Measurements from ENCODE around the gene C8B.

Gene C8B

DNA sequence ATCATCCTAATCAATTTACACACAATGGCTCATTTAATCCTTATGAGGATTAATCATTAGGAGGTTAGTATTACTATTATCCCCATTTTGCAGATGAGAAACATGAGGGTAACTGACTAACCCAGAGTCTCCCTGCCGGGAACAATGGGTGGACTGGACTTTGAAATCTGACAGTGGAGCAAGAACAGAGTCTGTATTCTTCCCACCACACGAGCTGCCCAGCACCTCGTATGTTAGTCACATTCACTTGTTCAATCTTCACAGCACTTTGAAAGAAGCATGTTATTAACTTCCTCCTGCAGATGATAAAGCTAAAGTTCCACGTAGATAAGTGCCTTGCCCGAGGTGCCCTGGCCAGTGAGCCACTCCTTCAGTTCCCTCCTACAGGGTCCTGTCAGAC, 12.4 kb downstream of the C8B start:
- TF ChIP-seq EZH2 (IDR thresholded peaks at IDR 0.05), result no peak
- no peak for TF ChIP-seq FOXP2 (optimal IDR thresholded peaks at IDR 0.05; ENCODE audit: control extremely low read depth, extremely low read length, insufficient read depth)
- TF ChIP-seq POLR2AphosphoS5 (IDR thresholded peaks at IDR 0.05; ENCODE audit: borderline replicate concordance, low read depth, low read length), result no peak

DNA sequence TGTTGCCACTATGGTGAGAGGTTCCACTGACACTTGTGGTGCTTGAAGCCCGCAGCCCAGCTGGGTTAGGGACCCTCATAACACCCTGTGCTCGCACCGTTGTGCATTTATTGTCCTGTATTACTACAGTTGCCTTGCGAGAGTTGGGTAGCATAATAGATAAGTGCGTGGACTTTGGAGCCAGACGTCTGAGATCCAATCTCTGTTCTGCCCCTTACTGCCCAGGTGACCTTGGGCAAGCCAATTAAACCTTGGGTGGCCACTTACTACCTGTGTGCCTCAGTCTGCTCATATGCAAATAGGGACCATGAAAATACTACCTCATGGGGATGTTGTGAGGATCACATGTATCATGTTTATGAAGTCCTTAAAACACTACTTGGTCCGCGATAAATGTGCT, 13.3 kb downstream of the C8B start:
- no peaks in the 10 kb centered on the region for H3K36me3 ChIP-seq (ENCODE audit: insufficient read depth, low read length)
- no peak overlapping the region for H3K9ac ChIP-seq (ENCODE audit: insufficient read length)
- H3K4me3 ChIP-seq, result no peak overlapping the region
- DNase-seq (ENCODE audit: low read depth, low spot score), result no peak
- no peaks in the 10 kb centered on the region for H3K9me3 ChIP-seq (ENCODE audit: low read depth, low read length)
- no peak overlapping the region for H3K27ac ChIP-seq
- TF ChIP-seq EZH2 (IDR thresholded peaks at IDR 0.05) (no peak), POLR2AphosphoS5 (IDR thresholded peaks at IDR 0.05; ENCODE audit: borderline replicate concordance, low read depth, low read length) (no peak), FOXP2 (optimal IDR thresholded peaks at IDR 0.05; ENCODE audit: control extremely low read depth, extremely low read length, insufficient read depth) (no peak)

More for the DNA sequence above, 12.4 kb downstream of the C8B start:
- Histone ChIP-seq H3K9me3 (ENCODE audit: low read depth, low read length) (no peaks in the 10 kb centered on the region), H3K4me3 (no peak overlapping the region), H3K27ac (no peak overlapping the region), H3K36me3 (ENCODE audit: insufficient read depth, low read length) (no peaks in the 10 kb centered on the region), H3K9ac (ENCODE audit: insufficient read length) (no peak overlapping the region)
- DNase-seq (ENCODE audit: low read depth, low spot score), result no peak

DNA sequence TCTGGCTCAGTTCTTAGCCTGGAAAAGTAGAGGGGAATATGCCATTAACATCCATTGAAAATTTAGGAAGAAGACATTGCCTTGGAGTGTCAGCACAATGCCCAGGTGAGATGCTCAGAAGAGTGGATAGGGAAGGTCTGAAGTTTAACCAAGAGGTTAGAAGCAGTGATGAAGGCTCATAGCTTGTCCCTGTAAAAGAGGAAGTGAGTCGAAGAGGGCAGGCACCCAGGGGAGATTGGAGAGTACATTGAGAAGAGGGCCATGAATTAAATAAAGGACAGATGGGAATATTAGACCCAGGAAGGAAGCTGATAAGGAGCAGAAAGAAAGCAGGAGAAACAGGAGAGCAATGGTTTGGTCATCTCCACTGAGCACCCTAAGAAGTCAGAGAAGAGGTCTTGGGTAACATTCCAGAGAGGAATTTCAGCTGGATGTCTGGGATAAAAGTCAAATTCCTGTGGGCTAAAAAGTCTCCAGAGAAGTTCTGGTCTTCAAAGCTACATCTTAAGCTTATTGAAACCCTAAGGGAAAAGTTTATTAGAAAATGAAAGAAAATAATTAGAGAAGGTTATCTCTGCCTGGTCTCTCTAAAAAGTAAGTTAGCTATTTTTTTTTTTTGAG, 17.3 kb downstream of the C8B start:
- DNase-seq (ENCODE audit: low read depth, low spot score), result no peak
- Histone ChIP-seq H3K9ac (ENCODE audit: insufficient read length) (no peak overlapping the region), H3K27ac (no peak overlapping the region), H3K36me3 (ENCODE audit: insufficient read depth, low read length) (no peaks in the 10 kb centered on the region), H3K9me3 (ENCODE audit: low read depth, low read length) (no peaks in the 10 kb centered on the region), H3K4me3 (no peak overlapping the region)
- TF ChIP-seq POLR2AphosphoS5 (IDR thresholded peaks at IDR 0.05; ENCODE audit: borderline replicate concordance, low read depth, low read length) (no peak), FOXP2 (optimal IDR thresholded peaks at IDR 0.05; ENCODE audit: control extremely low read depth, extremely low read length, insufficient read depth) (no peak), EZH2 (IDR thresholded peaks at IDR 0.05) (no peak)

DNA sequence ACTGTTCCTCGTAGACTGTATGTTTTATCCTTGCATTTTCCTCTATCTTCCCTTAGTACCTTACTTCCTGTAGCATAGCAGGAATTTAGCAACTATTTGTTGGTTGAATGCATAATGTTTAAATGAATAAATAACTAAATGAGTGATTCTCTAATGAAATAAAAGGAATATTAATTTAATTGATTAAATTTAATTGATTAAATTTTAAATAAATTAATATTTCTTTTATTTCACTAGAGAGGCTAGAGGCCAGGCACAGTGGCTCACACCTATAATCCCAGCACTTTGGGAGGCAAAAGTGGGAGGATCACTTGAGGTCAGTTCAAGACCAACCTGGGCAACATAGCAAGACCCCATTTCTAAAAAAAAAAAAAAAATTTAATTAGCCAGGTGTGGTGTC, 25.8 kb downstream of the C8B start:
- no peak for DNase-seq (ENCODE audit: low read depth, low spot score)
- Histone ChIP-seq H3K4me3 (no peak overlapping the region), H3K27ac (no peak overlapping the region), H3K36me3 (ENCODE audit: insufficient read depth, low read length) (no peaks in the 10 kb centered on the region), H3K9me3 (ENCODE audit: low read depth, low read length) (no peaks in the 10 kb centered on the region), H3K9ac (ENCODE audit: insufficient read length) (no peak overlapping the region)
- TF ChIP-seq EZH2 (IDR thresholded peaks at IDR 0.05) (no peak), FOXP2 (optimal IDR thresholded peaks at IDR 0.05; ENCODE audit: control extremely low read depth, extremely low read length, insufficient read depth) (no peak), POLR2AphosphoS5 (IDR thresholded peaks at IDR 0.05; ENCODE audit: borderline replicate concordance, low read depth, low read length) (no peak)

DNA sequence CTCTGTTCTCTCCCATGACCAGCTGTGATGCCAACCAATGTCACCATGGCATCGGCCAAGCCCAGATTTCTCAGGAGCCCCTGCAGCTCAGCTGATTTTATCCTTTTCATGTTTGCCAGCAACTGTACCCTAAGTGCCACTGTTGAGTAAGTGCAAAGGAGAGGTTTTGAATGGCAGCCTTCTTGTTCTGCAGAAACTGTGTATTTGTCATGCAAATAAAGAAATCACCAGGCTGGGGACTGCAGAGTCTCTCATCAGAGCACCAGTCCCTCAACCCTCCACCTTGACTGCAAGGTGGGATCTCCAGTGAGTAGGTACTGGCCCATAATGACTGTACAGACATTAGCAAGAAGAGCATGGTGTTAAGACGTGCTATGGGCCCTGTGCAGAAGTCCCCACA, 26.6 kb downstream of the C8B start:
- Histone ChIP-seq H3K36me3 (ENCODE audit: insufficient read depth, low read length) (no peaks in the 10 kb centered on the region), H3K9me3 (ENCODE audit: low read depth, low read length) (no peaks in the 10 kb centered on the region), H3K27ac (no peak overlapping the region), H3K9ac (ENCODE audit: insufficient read length) (no peak overlapping the region), H3K4me3 (no peak overlapping the region)
- TF ChIP-seq EZH2 (IDR thresholded peaks at IDR 0.05) (no peak), FOXP2 (optimal IDR thresholded peaks at IDR 0.05; ENCODE audit: control extremely low read depth, extremely low read length, insufficient read depth) (no peak), POLR2AphosphoS5 (IDR thresholded peaks at IDR 0.05; ENCODE audit: borderline replicate concordance, low read depth, low read length) (no peak)
- no peak for DNase-seq (ENCODE audit: low read depth, low spot score)

DNA sequence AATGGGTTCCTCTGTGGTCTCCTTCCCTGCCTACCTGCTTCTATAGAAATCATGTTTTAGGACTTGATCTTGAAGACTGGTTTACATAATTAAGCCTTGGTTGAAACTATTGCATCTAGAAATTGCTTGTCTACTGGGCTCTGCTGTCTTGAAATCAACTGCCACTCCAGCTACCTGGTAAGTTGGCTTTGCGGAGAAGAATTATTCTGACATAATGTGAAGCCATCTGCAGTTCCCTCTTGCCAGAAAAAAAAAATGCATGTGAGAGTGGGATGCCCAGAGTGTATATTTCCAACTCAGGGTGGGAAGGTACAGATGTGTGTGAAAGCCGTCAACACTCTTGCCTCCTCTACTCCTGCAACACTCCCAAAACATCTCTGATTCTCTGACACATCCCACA, 27.2 kb downstream of the C8B start:
- TF ChIP-seq POLR2AphosphoS5 (IDR thresholded peaks at IDR 0.05; ENCODE audit: borderline replicate concordance, low read depth, low read length), result no peak
- TF ChIP-seq EZH2 (IDR thresholded peaks at IDR 0.05), result no peak
- no peak for TF ChIP-seq FOXP2 (optimal IDR thresholded peaks at IDR 0.05; ENCODE audit: control extremely low read depth, extremely low read length, insufficient read depth)

DNA sequence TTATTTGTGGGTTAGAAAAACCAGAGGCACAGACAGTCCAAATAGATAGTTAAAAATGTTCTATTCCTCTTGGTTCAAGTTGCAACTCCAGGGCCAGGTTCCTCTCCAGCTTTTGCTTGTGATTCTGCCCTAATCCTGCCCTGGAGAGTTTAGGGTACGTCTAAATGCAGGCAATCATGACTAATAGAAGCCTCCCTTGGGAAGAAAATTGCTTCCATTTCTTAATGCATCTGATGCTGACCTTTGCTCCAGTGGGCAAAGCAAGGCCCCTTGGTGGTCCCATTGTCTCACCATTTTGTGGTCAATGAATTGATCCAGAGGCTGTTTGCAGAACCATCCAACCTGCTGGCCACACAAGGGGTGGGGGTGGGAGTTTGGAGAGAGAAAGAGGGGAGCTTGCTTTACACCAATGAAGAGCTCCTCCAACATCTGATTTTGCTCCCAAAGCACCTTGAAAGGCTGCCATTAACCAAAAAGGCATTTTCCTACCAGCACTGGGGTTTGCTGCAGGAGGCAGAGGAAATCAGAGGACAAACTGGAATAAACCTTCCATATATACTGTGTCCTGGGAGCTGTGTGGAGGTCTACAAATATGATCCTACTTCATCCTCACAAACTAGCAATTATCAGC, 31.3 kb downstream of the C8B start:
- Histone ChIP-seq H3K9me3 (ENCODE audit: low read depth, low read length) (no peaks in the 10 kb centered on the region), H3K9ac (ENCODE audit: insufficient read length) (no peak overlapping the region), H3K36me3 (ENCODE audit: insufficient read depth, low read length) (no peaks in the 10 kb centered on the region), H3K4me3 (no peak overlapping the region), H3K27ac (no peak overlapping the region)
- no peak for TF ChIP-seq FOXP2 (optimal IDR thresholded peaks at IDR 0.05; ENCODE audit: control extremely low read depth, extremely low read length, insufficient read depth)
- TF ChIP-seq POLR2AphosphoS5 (IDR thresholded peaks at IDR 0.05; ENCODE audit: borderline replicate concordance, low read depth, low read length), result no peak
- TF ChIP-seq EZH2 (IDR thresholded peaks at IDR 0.05), result no peak
- DNase-seq (ENCODE audit: low read depth, low spot score), result no peak

More for the DNA sequence above, 27.2 kb downstream of the C8B start:
- H3K36me3 ChIP-seq (ENCODE audit: insufficient read depth, low read length), result no peaks in the 10 kb centered on the region
- H3K27ac ChIP-seq, result no peak overlapping the region
- no peak overlapping the region for H3K9ac ChIP-seq (ENCODE audit: insufficient read length)
- no peak for DNase-seq (ENCODE audit: low read depth, low spot score)
- no peaks in the 10 kb centered on the region for H3K9me3 ChIP-seq (ENCODE audit: low read depth, low read length)
- H3K4me3 ChIP-seq, result no peak overlapping the region

DNA sequence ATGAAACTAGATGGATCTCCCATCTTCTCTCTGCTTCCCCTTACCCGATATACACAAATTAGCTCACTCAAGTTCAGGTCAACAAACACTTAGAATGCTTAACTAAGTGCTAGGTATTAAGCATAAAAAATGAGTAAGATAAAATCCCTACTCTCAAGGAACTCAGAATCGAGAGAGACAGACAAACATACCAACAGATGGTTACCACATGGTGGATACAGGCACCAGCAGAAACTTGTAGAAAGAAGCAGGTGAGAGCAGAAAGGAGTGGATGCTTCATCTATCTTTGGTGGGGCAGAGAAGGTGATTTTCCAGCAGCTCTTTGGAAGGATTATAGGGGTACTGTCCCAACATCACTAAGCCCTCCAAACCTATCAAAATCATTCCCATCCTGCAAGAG, 32.2 kb downstream of the C8B start:
- Histone ChIP-seq H3K9ac (ENCODE audit: insufficient read length) (no peak overlapping the region), H3K36me3 (ENCODE audit: insufficient read depth, low read length) (no peaks in the 10 kb centered on the region), H3K27ac (no peak overlapping the region), H3K4me3 (no peak overlapping the region), H3K9me3 (ENCODE audit: low read depth, low read length) (no peaks in the 10 kb centered on the region)
- no peak for TF ChIP-seq FOXP2 (optimal IDR thresholded peaks at IDR 0.05; ENCODE audit: control extremely low read depth, extremely low read length, insufficient read depth)
- TF ChIP-seq POLR2AphosphoS5 (IDR thresholded peaks at IDR 0.05; ENCODE audit: borderline replicate concordance, low read depth, low read length), result no peak
- TF ChIP-seq EZH2 (IDR thresholded peaks at IDR 0.05), result no peak
- DNase-seq (ENCODE audit: low read depth, low spot score), result no peak

Data from SK-N-MC (cell line).